Measurements from ENCODE around the gene PRRC2C. TPM values are rescaled to one million over a fixed set of nuclear protein-coding genes. Genes with fewer than 3 reads are reported as not detected.

The PRRC2C gene
- polyA plus RNA-seq, 1 donor from 2014 or later: 42.4 TPM

DNA sequence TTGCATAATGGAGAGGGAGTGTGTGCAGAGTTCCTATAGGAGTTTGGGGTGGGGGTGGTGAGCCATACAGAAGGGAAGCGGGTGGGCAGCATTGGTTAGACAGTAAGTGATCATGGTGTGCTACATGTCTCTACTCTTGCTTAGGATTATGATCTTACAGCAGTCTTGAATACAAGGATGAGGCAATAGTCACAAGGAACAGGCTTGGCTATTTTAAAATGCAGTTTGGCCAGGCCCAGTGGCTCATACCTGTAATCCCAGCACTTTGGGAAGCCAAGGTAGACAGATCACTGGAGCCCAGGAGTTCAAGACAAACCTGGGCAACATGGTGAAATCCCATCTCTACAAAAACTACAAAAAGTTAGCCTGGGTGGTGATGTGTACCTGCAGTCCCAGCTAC lies 154.9 kb downstream of the PRRC2C start:
- H3K9me3 ChIP-seq (ENCODE audit: low read length): no peaks in the 10 kb centered on the region
- no peak overlapping the region for H3K9ac ChIP-seq (ENCODE audit: low read length)
- H3F3A ChIP-seq (ENCODE audit: insufficient read depth, low read length, poor library complexity, severe bottlenecking): no peaks in the 10 kb centered on the region
- H3K27me3 ChIP-seq (ENCODE audit: insufficient read depth, low read depth, low read length): no peaks in the 10 kb centered on the region
- no peaks in the 10 kb centered on the region for H4K20me1 ChIP-seq (ENCODE audit: insufficient read depth)
- no peak for TF ChIP-seq TAF1 (IDR thresholded peaks at IDR 0.05; ENCODE audit: low read depth)
- TF ChIP-seq MXI1 (conservative IDR thresholded peaks at IDR 0.05; ENCODE audit: poor library complexity, severe bottlenecking): no peak
- no peak for TF ChIP-seq RAD21 (conservative IDR thresholded peaks at IDR 0.05)
- no peak for TF ChIP-seq POLR2AphosphoS5 (IDR thresholded peaks at IDR 0.05)
- no peak for TF ChIP-seq SMC3 (conservative IDR thresholded peaks at IDR 0.05; ENCODE audit: poor library complexity)
- TF ChIP-seq, protein P1, sequence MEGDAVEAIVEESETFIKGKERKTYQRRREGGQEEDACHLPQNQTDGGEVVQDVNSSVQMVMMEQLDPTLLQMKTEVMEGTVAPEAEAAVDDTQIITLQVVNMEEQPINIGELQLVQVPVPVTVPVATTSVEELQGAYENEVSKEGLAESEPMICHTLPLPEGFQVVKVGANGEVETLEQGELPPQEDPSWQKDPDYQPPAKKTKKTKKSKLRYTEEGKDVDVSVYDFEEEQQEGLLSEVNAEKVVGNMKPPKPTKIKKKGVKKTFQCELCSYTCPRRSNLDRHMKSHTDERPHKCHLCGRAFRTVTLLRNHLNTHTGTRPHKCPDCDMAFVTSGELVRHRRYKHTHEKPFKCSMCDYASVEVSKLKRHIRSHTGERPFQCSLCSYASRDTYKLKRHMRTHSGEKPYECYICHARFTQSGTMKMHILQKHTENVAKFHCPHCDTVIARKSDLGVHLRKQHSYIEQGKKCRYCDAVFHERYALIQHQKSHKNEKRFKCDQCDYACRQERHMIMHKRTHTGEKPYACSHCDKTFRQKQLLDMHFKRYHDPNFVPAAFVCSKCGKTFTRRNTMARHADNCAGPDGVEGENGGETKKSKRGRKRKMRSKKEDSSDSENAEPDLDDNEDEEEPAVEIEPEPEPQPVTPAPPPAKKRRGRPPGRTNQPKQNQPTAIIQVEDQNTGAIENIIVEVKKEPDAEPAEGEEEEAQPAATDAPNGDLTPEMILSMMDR (IDR thresholded peaks at IDR 0.05; ENCODE audit: poor library complexity, severe bottlenecking): no peak
- no peak for TF ChIP-seq EZH2 (IDR thresholded peaks at IDR 0.05; ENCODE audit: borderline replicate concordance, insufficient read depth, low read length, poor library complexity, severe bottlenecking)
- TF ChIP-seq, protein P2, sequence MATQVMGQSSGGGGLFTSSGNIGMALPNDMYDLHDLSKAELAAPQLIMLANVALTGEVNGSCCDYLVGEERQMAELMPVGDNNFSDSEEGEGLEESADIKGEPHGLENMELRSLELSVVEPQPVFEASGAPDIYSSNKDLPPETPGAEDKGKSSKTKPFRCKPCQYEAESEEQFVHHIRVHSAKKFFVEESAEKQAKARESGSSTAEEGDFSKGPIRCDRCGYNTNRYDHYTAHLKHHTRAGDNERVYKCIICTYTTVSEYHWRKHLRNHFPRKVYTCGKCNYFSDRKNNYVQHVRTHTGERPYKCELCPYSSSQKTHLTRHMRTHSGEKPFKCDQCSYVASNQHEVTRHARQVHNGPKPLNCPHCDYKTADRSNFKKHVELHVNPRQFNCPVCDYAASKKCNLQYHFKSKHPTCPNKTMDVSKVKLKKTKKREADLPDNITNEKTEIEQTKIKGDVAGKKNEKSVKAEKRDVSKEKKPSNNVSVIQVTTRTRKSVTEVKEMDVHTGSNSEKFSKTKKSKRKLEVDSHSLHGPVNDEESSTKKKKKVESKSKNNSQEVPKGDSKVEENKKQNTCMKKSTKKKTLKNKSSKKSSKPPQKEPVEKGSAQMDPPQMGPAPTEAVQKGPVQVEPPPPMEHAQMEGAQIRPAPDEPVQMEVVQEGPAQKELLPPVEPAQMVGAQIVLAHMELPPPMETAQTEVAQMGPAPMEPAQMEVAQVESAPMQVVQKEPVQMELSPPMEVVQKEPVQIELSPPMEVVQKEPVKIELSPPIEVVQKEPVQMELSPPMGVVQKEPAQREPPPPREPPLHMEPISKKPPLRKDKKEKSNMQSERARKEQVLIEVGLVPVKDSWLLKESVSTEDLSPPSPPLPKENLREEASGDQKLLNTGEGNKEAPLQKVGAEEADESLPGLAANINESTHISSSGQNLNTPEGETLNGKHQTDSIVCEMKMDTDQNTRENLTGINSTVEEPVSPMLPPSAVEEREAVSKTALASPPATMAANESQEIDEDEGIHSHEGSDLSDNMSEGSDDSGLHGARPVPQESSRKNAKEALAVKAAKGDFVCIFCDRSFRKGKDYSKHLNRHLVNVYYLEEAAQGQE (IDR thresholded peaks at IDR 0.05; ENCODE audit: borderline replicate concordance): no peak
- TF ChIP-seq EP300 (conservative IDR thresholded peaks at IDR 0.05; ENCODE audit: poor library complexity, severe bottlenecking): no peak
- H3K4me2 ChIP-seq (ENCODE audit: low read length): no peak overlapping the region
- H3K36me3 ChIP-seq (ENCODE audit: insufficient read depth, low read length): no peaks in the 10 kb centered on the region
- no peak overlapping the region for H2AFZ ChIP-seq (ENCODE audit: low read depth, low read length)
- H3K79me2 ChIP-seq (replicated peaks; ENCODE audit: insufficient read depth, low read length): no peaks in the 10 kb centered on the region
- H3K9me2 ChIP-seq (ENCODE audit: insufficient read depth, low read length): no peaks in the 10 kb centered on the region
- H3K4me3 ChIP-seq (ENCODE audit: low read length): no peak overlapping the region
- no peak overlapping the region for H3K27ac ChIP-seq (ENCODE audit: low read length)

DNA sequence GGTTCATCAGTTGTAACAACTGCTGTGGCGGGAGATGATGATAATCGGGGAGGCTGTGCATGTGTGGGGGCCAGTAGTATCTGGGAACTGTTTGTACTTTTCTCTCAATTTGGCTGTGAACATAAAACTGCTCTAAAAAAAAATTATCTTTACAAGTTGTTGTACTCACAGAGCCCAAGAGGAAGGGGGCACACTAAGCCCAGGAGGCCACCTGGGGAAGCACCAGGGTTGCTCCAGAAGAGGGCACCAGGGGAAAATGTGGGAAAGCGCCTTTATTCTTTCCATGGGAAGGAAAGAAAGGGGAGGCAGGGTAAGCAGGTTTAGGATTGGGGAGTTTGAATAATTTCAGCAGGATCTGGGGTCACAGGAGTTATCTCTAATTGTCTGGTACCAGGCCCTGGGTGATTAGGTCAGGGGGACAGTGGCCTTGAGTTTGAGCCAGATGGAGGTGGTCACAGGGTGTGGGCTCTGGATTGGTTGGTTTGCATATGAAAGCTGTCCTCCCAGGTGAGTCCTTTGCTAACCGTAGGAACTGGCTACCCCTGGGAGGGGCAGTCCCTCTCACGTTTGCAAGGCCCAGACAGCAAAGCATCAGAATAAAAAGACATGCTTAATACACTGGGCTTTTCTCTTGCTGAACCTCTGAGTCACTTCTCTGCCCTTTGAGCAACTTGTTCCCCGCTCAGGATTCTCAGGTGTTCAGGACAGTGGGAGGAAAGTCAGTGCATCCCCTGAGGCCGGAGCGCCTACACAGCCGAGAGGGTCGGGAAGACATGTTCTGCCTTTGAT lies 155.9 kb downstream of the PRRC2C start:
- no peaks in the 10 kb centered on the region for H3K9me3 ChIP-seq (ENCODE audit: low read length)
- no peak overlapping the region for H2AFZ ChIP-seq (ENCODE audit: low read depth, low read length)
- no peaks in the 10 kb centered on the region for H4K20me1 ChIP-seq (ENCODE audit: insufficient read depth)
- no peaks in the 10 kb centered on the region for H3K27me3 ChIP-seq (ENCODE audit: insufficient read depth, low read depth, low read length)
- no peak overlapping the region for H3K4me2 ChIP-seq (ENCODE audit: low read length)
- H3F3A ChIP-seq (ENCODE audit: insufficient read depth, low read length, poor library complexity, severe bottlenecking): no peaks in the 10 kb centered on the region
- no peaks in the 10 kb centered on the region for H3K9me2 ChIP-seq (ENCODE audit: insufficient read depth, low read length)
- no peaks in the 10 kb centered on the region for H3K79me2 ChIP-seq (replicated peaks; ENCODE audit: insufficient read depth, low read length)
- H3K36me3 ChIP-seq (ENCODE audit: insufficient read depth, low read length): no peaks in the 10 kb centered on the region
- no peak overlapping the region for H3K9ac ChIP-seq (ENCODE audit: low read length)
- H3K4me3 ChIP-seq (ENCODE audit: low read length): no peak overlapping the region
- TF ChIP-seq POLR2AphosphoS5 (IDR thresholded peaks at IDR 0.05) (no peak), TAF1 (IDR thresholded peaks at IDR 0.05; ENCODE audit: low read depth) (no peak), EZH2 (IDR thresholded peaks at IDR 0.05; ENCODE audit: borderline replicate concordance, insufficient read depth, low read length, poor library complexity, severe bottlenecking) (no peak), MXI1 (conservative IDR thresholded peaks at IDR 0.05; ENCODE audit: poor library complexity, severe bottlenecking) (no peak), RAD21 (conservative IDR thresholded peaks at IDR 0.05) (no peak), SMC3 (conservative IDR thresholded peaks at IDR 0.05; ENCODE audit: poor library complexity) (no peak), EP300 (conservative IDR thresholded peaks at IDR 0.05; ENCODE audit: poor library complexity, severe bottlenecking) (no peak)
- TF ChIP-seq, protein P1 (IDR thresholded peaks at IDR 0.05; ENCODE audit: poor library complexity, severe bottlenecking): no peak
- TF ChIP-seq, protein P2 (IDR thresholded peaks at IDR 0.05; ENCODE audit: borderline replicate concordance): no peak
- H3K27ac ChIP-seq (ENCODE audit: low read length): no peak overlapping the region
